Retinal pigment epithelial cell (primary cell): ENCODE data around the gene IGSF22.

Experiments
- DNase-seq: peaks from one replicate; pipeline ENCODE4 v3.0.0-alpha.2; 2010; ENCODE audit warnings: low read depth
- H3K4me3 ChIP-seq: 2 replicates; pipeline ENCODE4 v1.5.1; 2011; ENCODE audit warnings: mild to moderate bottlenecking, low read length, control low read depth, moderate library complexity
- CTCF ChIP-seq: conservative IDR thresholded peaks from 2 replicates; pipeline ENCODE4 v1.5.1; 2011; ENCODE audit warnings: low read depth, low read length, control low read depth, inconsistent platforms

IGSF22 gene

GRCh38 chr11:18769802-18770456, 43.9 kb upstream of the IGSF22 start:
- H3K4me3 ChIP-seq = no peak overlapping the region
- DNase-seq = no peak
- TF ChIP-seq CTCF = no peak

GRCh38 chr11:18768978-18769377, 43.0 kb upstream of the IGSF22 start:
- no peak for TF ChIP-seq CTCF
- H3K4me3 ChIP-seq = no peak overlapping the region
- DNase-seq = no peak

GRCh38 chr11:18768472-18768901, 42.5 kb upstream of the IGSF22 start:
- no peak for TF ChIP-seq CTCF

GRCh38 chr11:18766015-18766414, 40.0 kb upstream of the IGSF22 start:
- TF ChIP-seq CTCF = no peak
- no peak for DNase-seq
- no peak overlapping the region for H3K4me3 ChIP-seq

More at GRCh38 chr11:18768472-18768901, 42.5 kb upstream of the IGSF22 start:
- no peak for DNase-seq
- H3K4me3 ChIP-seq = no peak overlapping the region

- no peak for DNase-seq
- TF ChIP-seq CTCF = no peak
These were observed 39.6 kb upstream of the IGSF22 start for GRCh38 chr11:18765554-18765953.

GRCh38 chr11:18761741-18762140, 35.8 kb upstream of the IGSF22 start:
- H3K4me3 ChIP-seq = no peak overlapping the region
- DNase-seq = no peak
- TF ChIP-seq CTCF = no peak

More at GRCh38 chr11:18765554-18765953, 39.6 kb upstream of the IGSF22 start:
- no peak overlapping the region for H3K4me3 ChIP-seq

GRCh38 chr11:18761144-18761543, 35.2 kb upstream of the IGSF22 start:
- no peak for DNase-seq
- H3K4me3 ChIP-seq = no peak overlapping the region
- no peak for TF ChIP-seq CTCF
